Subcutaneous abdominal adipose tissue (tissue), 5 donors: ENCODE measurements around the gene CFAP126.
"Not testable (repeated sequence)": the region's sequence is repeated elsewhere in the genome, so short reads cannot be mapped to it uniquely, and the experiment has no call there.

Experiments
- H3K27ac ChIP-seq: one replicate; pipeline ENCODE4 v1.7.0; 2013; ENCODE audit warnings: low read depth, mild to moderate bottlenecking, inconsistent platforms, low read length, moderate library complexity
- H3K27me3 ChIP-seq, 5 donors: one replicate each; pipeline ENCODE4 v1.7.0; 2013; ENCODE audit warnings: low read length in 5 of 5, inconsistent platforms in 1 of 5; ENCODE audit not compliant: control insufficient read depth in 5 of 5, insufficient read depth in 4 of 5
- H3K36me3 ChIP-seq, 5 donors: one replicate each; pipeline ENCODE4 v1.7.0; 2013; ENCODE audit warnings: low read length in 5 of 5; ENCODE audit not compliant: control insufficient read depth in 5 of 5, insufficient read depth in 5 of 5
- H3K4me1 ChIP-seq, 5 donors: one replicate each; pipeline ENCODE4 v1.7.0; 2013; ENCODE audit warnings: low read length in 5 of 5, mild to moderate bottlenecking in 3 of 5, moderate library complexity in 1 of 5; ENCODE audit not compliant: control insufficient read depth in 5 of 5, insufficient read depth in 5 of 5
- H3K4me3 ChIP-seq, 5 donors: one replicate each; pipeline ENCODE4 v1.7.0; 2013; ENCODE audit warnings: low read length in 5 of 5, low read depth in 1 of 5
- H3K9ac ChIP-seq, 5 donors: one replicate each; pipeline ENCODE4 v1.7.0; 2013; ENCODE audit warnings: low read length in 5 of 5, mild to moderate bottlenecking in 4 of 5, moderate library complexity in 3 of 5
- H3K9me3 ChIP-seq, 5 donors: one replicate each; pipeline ENCODE4 v1.7.0; 2013; ENCODE audit warnings: low read length in 5 of 5; ENCODE audit not compliant: control insufficient read depth in 5 of 5
- donor health status: healthy.
- donor health status: healthy.
- donor health status: healthy.
- donor health status: healthy.
- donor health status: healthy.

CFAP126 gene, protein sequence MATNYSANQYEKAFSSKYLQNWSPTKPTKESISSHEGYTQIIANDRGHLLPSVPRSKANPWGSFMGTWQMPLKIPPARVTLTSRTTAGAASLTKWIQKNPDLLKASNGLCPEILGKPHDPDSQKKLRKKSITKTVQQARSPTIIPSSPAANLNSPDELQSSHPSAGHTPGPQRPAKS

DNA sequence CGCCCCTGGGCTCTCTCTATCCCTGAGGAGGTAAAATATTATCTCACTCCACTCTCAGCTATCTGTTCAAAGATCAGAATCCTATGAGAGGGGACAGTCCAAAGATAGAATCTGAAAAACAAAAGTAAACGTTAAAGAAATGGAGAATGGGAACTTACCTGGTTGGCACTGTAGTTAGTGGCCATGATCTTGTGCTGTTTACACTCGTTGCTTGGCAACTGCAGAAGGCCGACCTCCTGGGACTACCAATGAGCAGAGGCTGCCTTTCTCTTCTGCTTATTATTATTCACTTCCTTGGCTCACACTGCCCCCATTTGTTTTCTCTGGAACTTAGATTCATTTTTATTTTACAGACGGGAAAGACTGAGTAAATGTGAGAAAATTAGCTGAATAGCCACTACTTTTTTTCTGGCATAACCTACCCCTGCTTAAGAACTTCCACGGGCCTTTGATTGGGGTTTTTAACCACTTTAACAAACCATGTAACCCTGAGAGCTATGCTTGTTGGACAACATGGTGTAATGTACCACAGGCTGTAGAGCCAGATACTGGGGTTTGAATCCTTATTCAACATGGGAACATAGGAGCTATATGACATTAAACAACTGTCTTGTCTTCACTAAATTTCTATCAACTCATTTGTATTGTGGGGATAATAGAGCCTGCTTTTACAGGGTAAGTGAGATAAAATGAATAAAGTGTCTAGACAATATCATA, at the start of gene CFAP126:
TSS of gene CFAP126 (minus strand) at position 193 of the 717 bp plus-strand sequence. CDS start at position 185, 8 bp downstream.
- H3K27ac ChIP-seq, result peak within 1 kb of the TSS; percentile 10

DNA sequence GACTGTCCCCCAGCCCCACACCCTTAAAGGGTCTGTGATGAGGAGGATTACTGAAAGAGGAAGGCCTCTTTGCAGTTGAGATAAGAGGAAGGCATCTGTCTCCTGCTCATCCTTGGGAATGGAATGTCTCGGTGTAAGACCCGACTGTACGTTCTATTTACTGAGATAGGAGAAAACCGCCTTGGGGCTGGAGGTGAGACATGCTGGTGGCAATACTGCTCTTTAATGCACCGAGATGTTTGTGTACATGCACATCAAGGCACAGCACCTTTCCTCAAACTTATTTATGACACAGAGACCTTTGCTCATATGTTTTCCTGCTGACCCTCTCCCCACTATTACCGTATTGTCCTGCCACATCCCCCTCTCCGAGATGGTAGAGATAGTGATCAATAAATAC, 45.4 kb upstream of the CFAP126 start:
- not testable (repeated sequence) for H3K4me3 ChIP-seq, H3K27ac ChIP-seq, H3K4me1 ChIP-seq, H3K9ac ChIP-seq, H3K9me3 ChIP-seq, H3K36me3 ChIP-seq, H3K27me3 ChIP-seq

More for the DNA sequence above, at the start of gene CFAP126:
- H3K4me3 ChIP-seq, result no peak within 1 kb of the TSS
- H3K36me3 ChIP-seq, result peaks cover 8 to 35% (median 15%) of the 10 kb centered on the region in 5 donors
- H3K4me1 ChIP-seq, result peaks cover 0 to 7% (median 3%) of the 10 kb centered on the region in 5 donors
- H3K9ac ChIP-seq, result peak within 1 kb of the TSS in 2 of 5 donors; percentile 37 to 50
- no peaks in the 10 kb centered on the region for H3K27me3 ChIP-seq
- no peaks in the 10 kb centered on the region for H3K9me3 ChIP-seq

DNA sequence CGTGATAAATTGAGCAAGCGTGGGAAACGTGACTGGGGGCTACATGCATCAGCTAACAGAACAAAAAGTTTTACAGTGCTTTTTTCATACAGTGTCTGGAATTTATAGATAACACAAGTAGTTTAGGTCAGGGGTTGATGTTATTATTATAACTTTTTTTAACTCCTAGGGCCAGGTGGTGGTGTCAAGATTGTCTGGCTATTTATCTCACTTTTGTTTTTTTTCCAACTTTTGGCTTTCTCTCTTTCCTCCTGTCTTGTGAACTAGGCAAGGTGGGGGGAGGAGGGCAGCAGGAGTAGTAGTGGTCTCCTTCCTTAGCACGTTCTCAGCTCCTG, 42.9 kb upstream of the CFAP126 start:
- H3K9ac ChIP-seq, H3K4me1 ChIP-seq, H3K27me3 ChIP-seq, H3K9me3 ChIP-seq, H3K36me3 ChIP-seq, H3K4me3 ChIP-seq, H3K27ac ChIP-seq: not testable (repeated sequence)

- not testable (repeated sequence) for H3K4me3 ChIP-seq, H3K9me3 ChIP-seq, H3K9ac ChIP-seq, H3K36me3 ChIP-seq, H3K4me1 ChIP-seq, H3K27me3 ChIP-seq, H3K27ac ChIP-seq
Observed at GRCh38 chr1:161409848-161410635, 42.4 kb upstream of the CFAP126 start.

DNA sequence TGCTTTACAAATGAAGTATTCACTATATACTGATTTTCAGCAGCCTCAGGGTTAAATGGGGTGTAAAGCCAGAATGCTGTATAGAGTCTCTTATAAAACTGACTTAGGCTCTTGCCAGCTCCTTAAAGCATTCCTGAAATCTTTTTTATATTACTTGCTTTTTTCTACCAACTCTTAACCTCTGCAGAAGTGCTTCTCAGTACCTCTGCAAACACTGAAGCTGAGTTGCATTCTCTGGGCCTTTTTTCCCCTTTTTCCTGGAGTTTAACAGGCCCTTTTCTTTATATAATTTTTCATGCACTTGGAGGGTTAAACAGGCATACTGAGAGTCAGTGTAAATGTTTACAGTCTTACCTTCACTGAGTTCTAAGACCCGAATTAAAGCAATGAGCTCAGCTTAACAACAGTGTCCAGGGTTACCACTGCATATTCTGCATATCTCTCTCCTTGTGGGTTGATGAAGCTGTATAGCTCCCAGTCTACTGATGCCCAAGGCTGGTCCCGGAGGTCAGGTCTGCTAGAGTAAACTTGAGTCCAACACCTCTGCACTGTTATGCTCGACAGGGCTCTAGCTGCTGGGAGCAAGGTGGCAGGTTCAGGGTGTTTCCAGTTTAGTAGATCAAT, 40.9 kb upstream of the CFAP126 start:
- H3K9ac ChIP-seq, result no peak overlapping the region
- peaks cover 0 to 10% (median 0%) of the 10 kb centered on the region in 5 donors for H3K4me1 ChIP-seq
- no peak overlapping the region for H3K4me3 ChIP-seq
- H3K27me3 ChIP-seq, result no peaks in the 10 kb centered on the region
- H3K9me3 ChIP-seq, result no peaks in the 10 kb centered on the region
- H3K27ac ChIP-seq, result no peak overlapping the region
- H3K36me3 ChIP-seq, result no peaks in the 10 kb centered on the region

GRCh38 chr1:161407451-161407985, 39.8 kb upstream of the CFAP126 start:
- H3K9me3 ChIP-seq, result no peaks in the 10 kb centered on the region
- H3K4me3 ChIP-seq, result no peak overlapping the region
- no peak overlapping the region for H3K27ac ChIP-seq
- H3K27me3 ChIP-seq, result no peaks in the 10 kb centered on the region
- no peaks in the 10 kb centered on the region for H3K36me3 ChIP-seq
- no peak overlapping the region for H3K9ac ChIP-seq
- H3K4me1 ChIP-seq, result peaks cover 0 to 10% (median 0%) of the 10 kb centered on the region in 5 donors

DNA sequence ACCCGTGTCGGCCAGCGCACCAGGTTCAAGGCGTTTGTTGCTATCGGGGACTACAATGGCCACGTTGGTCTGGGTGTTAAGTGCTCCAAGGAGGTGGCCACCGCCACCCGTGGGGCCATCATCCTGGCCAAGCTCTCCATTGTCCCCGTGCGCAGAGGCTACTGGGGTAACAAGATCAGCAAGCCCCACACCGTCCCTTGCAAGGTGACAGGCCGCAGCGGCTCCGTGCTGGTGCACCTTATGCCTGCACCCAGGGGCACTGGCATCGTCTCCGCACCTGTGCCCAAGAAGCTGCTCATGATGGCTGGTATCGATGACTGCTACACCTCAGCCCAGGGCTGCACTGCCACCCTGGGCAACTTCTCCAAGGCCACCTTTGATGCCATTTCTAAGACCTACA, 38.9 kb upstream of the CFAP126 start:
- H3K27ac ChIP-seq, H3K27me3 ChIP-seq, H3K9me3 ChIP-seq, H3K36me3 ChIP-seq, H3K4me3 ChIP-seq, H3K9ac ChIP-seq: not testable (repeated sequence)
- peaks cover 0 to 10% (median 0%) of the 10 kb centered on the region in 5 donors for H3K4me1 ChIP-seq

GRCh38 chr1:161404051-161404597, 36.4 kb upstream of the CFAP126 start:
- no peak overlapping the region for H3K4me3 ChIP-seq
- no peak overlapping the region for H3K9ac ChIP-seq
- H3K27me3 ChIP-seq, result no peaks in the 10 kb centered on the region
- no peak overlapping the region for H3K27ac ChIP-seq
- no peaks in the 10 kb centered on the region for H3K9me3 ChIP-seq
- no peaks in the 10 kb centered on the region for H3K36me3 ChIP-seq
- H3K4me1 ChIP-seq, result peaks cover 2 to 15% (median 8%) of the 10 kb centered on the region in 5 donors

GRCh38 chr1:161402446-161402845, 34.8 kb upstream of the CFAP126 start:
- Histone ChIP-seq H3K4me3 (no peak overlapping the region), H3K36me3 (no peaks in the 10 kb centered on the region), H3K27me3 (no peaks in the 10 kb centered on the region), H3K4me1 (peaks cover 2 to 19% (median 13%) of the 10 kb centered on the region in 5 donors), H3K9me3 (no peaks in the 10 kb centered on the region), H3K9ac (no peak overlapping the region), H3K27ac (no peak overlapping the region)
